D341Med (cell line): ENCODE data around the gene SRPK3.
A peak's percentile ranks its signal among the peaks of the same experiment; 100 is the strongest.

Experiments used
- DNase-seq: peaks from one replicate; pipeline ENCODE4 v3.0.0; 2012; ENCODE audit warnings: low spot score

Gene SRPK3

DNA sequence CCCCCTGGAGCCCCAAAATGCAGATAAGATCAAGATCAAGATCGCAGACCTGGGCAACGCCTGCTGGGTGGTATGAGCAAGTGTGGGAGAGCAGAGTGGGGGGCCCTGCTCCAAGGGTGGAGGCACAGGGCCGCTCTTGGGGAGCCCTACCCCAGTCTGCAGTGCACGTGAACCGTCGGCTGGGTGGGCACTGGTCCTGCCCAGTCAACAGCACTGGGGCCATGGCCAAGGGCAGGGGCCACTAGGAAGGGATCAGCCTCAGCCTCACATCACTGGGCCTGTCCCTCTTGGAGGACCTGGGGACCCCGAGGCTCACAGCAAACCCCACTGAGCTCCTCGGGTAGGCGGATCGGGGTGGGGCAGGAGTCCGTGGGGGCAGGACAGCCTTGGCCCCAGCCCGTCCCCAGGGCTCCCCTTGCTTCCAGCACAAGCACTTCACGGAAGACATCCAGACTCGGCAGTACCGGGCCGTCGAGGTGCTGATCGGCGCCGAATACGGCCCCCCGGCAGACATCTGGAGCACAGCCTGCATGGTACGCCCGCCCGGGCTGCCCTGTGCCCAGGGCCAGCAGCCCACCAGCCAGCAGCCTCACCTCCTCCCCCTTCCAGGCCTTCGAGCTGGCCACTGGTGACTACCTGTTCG lies 3.6 kb downstream of the SRPK3 start:
- no peak for DNase-seq

GRCh38 chrX:153786669-153787068 lies 5.8 kb downstream of the SRPK3 start:
- no peak for DNase-seq

GRCh38 chrX:153789654-153790053 lies 8.8 kb downstream of the SRPK3 start:
- DNase-seq: no peak

DNA sequence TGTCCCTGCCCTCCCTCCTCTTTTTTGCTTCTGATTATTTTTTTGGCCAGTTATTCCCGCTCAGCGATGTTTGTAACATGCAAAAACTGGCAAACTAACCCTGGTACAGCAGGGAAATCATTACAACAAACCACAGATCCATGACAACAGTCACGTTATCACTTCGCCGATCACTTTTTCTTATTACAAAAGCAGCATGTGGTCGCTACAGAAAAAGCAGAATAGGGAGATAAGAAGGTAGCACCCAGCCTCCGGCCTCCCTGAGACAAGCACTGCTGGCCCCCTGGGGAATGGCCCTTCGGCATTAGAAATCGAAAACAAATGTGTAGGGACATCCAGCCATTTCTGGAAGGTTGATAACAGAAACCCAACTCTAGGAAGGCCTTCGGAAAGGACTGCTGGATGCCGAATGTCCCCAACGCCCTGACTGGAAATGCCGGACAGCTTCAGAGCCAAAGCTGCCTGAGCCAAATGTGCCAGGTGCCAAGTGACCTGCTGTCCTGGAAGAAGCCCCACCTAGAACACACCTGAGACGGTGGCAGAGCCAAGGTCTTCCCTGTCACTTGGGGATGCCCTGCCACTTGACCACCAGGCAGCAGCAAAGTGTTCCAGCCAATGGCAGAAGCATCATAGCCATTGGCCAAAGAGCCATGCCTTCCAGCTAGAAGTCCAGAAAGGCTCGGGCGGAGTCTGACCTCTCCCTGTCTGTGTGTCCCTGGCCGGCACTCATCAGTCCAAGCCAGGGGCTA lies 10.4 kb downstream of the SRPK3 start:
- DNase-seq: no peak

DNA sequence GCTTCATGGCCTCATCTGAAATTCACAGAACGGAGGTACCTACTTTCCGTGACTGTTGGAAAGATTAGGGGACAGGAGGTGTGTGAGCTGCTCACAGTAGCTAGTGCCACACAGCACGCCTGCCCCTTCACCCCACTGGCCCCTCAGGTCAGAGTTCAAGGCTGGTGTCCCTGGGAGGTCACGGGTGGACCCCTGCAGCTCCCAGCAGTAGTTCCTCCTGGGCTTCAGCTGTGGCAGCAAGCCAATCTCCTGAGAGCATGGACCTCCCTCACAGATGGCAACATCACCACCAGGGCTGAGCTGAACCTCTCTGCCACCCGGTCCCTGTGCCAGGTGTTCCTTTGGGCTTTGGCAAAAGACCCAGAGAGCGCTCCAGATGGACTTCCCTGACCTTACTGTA lies 11.5 kb downstream of the SRPK3 start:
- DNase-seq: no peak

DNA sequence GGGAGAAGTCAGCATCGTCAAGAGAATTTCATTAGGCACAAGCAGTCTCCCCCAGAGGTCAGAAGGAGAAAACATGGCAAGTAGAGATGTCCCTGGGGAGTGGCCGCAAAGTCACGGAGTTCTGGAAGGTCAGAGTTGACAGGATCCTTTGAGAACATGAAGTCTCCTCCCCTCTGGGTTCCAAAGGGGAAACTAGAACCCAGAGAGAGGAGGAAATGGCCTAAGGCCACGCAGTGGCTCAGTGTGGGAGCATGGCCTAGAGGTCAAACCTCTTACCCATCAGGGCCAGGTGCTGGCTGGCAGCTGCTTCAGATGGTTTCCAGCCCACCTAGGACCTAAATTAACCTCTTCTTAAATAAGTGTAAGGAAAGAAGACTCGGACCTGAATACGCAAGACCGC lies 12.4 kb downstream of the SRPK3 start:
- DNase-seq: no peak

GRCh38 chrX:153794018-153794896 lies 13.4 kb downstream of the SRPK3 start, which contains the start of the genes IDH3G and SSR4:
TSS of gene IDH3G (minus strand) at chrX:153794375. CDS start at chrX:153794326, 49 bp downstream.
TSS of gene SSR4 (plus strand) at chrX:153794668. CDS start at chrX:153794688, 20 bp downstream.
- peak; percentile 96 for DNase-seq

DNA sequence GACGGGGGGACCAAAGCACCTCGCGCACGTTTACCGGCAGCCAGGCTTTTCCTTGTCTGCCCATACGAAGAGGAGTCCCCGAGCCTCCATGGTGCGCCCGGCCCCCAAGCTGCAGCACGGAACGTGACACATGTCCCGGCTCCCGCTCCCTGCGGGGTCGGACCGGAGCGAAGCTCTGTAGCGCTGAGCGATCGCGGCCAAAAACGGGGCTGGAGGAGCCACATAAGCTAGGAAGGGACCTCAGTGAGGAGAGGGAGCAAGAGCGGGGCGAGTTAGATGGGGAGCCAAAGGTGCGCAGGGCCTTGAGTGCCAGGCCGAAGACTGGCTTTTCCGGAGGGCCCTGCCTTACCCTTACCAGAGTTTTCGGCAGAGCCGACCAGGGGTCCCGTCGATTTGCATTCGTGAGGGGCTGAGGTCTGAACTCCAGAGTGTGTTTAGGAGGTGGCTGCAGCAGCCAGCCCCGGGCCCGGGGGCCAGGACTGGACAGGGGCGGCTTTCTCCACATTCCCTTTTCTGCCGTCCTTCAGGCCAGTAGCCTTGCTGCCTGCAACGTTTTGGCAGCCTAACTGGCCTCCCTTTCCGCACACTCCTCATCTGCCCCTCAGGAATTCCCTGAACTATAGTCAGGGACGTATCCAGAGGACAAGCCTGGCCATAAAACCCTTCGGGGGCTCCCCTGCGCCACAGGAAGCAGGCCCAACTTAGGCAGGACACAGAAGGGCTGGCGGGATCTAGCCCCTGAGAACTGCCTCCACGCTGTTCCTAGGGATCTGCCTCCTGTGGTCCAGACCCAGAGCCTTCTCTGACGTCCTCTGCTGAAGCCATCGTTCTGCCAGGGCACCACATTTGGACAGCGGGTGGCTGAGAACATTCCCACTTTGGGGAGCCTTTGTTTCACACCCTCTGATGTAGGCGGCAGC lies 14.3 kb downstream of the SRPK3 start:
- DNase-seq: peak; percentile 44

DNA sequence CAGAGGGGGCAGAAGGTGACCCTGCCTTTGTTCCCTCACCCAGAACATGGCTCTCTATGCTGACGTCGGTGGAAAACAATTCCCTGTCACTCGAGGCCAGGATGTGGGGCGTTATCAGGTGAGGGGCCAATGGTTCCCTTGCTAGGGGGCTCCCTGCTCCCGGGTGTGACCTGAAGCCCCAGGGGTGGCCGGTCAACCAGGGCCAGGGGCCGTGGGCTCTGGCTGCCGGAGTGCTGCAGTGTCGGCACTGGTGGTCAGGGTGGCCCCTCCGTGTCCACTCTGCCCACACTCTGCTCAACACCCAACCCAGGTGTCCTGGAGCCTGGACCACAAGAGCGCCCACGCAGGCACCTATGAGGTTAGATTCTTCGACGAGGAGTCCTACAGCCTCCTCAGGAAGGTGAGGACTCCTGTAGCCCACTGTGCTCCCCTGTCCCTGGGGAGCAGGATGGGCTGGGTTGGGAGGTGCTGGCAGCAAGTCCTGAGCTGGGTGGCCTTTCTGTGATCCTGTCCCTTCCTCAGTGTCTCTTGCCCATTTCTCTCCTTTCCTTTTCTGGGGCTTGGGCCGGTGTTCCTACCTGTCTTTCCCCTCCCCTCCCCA lies 16.7 kb downstream of the SRPK3 start:
- DNase-seq: no peak

- DNase-seq: no peak
Measured at GRCh38 chrX:153799326-153799725, 18.5 kb downstream of the SRPK3 start.

GRCh38 chrX:153800177-153800722 lies 19.4 kb downstream of the SRPK3 start:
- no peak for DNase-seq

DNA sequence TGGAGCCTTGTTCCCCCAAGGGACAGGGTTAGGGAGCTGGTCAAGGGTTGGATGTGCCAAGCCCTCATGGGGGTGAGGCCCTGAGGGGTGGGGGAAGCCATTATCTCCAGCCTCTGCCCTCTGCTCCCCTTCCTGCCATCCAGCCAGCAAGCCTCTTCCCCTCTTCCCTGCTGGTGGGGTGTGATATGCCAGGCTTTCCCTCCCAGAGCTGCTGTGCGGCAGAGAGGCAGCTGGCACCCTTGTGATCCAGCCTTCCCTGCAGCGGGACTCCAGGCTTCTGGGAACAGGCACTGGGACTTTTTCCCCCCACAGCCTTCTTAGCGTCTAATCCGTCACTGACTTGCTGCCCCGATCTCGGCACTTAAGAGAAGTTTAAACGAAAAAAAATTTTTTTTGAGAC lies 19.9 kb downstream of the SRPK3 start:
- no peak for DNase-seq

- no peak for DNase-seq
Measured at GRCh38 chrX:153801669-153802068, 20.8 kb downstream of the SRPK3 start.

DNA sequence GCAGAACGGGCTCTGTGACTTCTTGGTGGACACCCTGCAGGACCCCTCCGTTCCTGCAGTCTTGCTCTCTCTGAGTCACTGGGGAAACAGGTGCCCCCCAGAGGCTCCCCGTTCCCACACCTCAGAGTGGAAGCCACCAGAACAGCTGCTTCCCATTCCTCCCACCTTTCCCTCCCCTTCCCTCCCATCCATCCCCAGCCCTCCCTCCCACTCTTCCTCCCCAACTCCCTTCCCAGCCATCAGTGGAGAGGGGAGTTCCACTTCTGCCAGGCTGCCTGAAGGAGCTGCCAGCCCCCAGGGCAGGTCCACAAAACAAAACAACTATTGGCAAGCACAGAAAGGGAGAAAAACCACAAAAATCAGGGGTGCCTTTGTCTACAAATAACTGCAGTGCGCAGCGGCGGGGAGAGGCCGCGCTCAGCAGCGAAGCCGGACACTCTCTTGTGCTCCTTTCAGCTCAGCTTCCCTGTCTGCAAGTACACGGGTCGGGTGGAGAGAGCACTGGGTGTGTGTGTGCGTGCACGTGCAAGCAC lies 21.7 kb downstream of the SRPK3 start:
- no peak for DNase-seq

- DNase-seq: no peak
Measured at GRCh38 chrX:153803211-153804099, 22.6 kb downstream of the SRPK3 start.

- DNase-seq: no peak
Measured at GRCh38 chrX:153804100-153804595, 23.3 kb downstream of the SRPK3 start.

DNA sequence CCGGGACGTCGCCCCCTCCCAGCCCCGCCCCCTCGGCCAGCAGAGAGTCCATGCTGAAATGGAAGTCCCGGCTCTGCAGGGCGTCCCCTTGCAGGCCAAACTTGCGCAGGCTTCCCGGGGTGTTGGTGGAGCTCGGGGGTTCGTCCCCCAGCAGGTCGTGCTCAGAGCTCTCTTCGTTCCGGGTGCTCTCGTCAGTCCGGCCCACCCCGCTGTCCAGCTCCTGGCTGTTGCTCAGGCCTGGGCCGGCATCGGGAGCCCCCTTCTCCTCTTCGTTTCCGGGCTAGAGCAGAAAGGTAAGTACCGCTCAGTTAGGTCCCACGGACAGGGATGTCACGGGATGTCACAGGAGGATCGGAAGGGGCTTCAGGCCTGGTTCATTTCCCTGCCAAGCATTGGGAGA lies 23.8 kb downstream of the SRPK3 start:
- DNase-seq: no peak

GRCh38 chrX:153805436-153805835 lies 24.6 kb downstream of the SRPK3 start:
- no peak for DNase-seq

GRCh38 chrX:153806999-153807575 lies 26.2 kb downstream of the SRPK3 start:
- no peak for DNase-seq
